Hematopoietic multipotent progenitor cell treated with erythropoietin and hydrocortisone succinate and interleukin-3 and kit ligand, for 4 days (in vitro differentiated cells): Measurements from ENCODE around the gene TFEB.

Experiments used
- DNase-seq: peaks from one replicate; pipeline ENCODE4 v3.0.0-alpha.2; 2015

TFEB gene

GRCh38 chr6:41721414-41721813, 14.0 kb downstream of the TFEB start:
- DNase-seq = no peak

- no peak for DNase-seq
These were observed 14.6 kb downstream of the TFEB start for GRCh38 chr6:41720783-41721182.

- DNase-seq = no peak
These were observed 15.2 kb downstream of the TFEB start for GRCh38 chr6:41720262-41720620.

GRCh38 chr6:41719436-41720261, 15.8 kb downstream of the TFEB start:
- DNase-seq = no peak

GRCh38 chr6:41718828-41719227, 16.6 kb downstream of the TFEB start:
- DNase-seq = no peak

- DNase-seq = no peak
These were observed 18.0 kb downstream of the TFEB start for GRCh38 chr6:41717392-41717736.

GRCh38 chr6:41716516-41717391, 18.7 kb downstream of the TFEB start:
- no peak for DNase-seq

GRCh38 chr6:41715795-41716515, 19.5 kb downstream of the TFEB start:
- no peak for DNase-seq

- DNase-seq = no peak
These were observed 20.7 kb downstream of the TFEB start for GRCh38 chr6:41714556-41715273.

- DNase-seq = no peak
These were observed 21.6 kb downstream of the TFEB start for GRCh38 chr6:41713650-41714291.

GRCh38 chr6:41713159-41713649, 22.2 kb downstream of the TFEB start:
- DNase-seq = no peak

- DNase-seq = no peak
These were observed 22.7 kb downstream of the TFEB start for GRCh38 chr6:41712651-41713103.

GRCh38 chr6:41711323-41712038, 23.9 kb downstream of the TFEB start:
- no peak for DNase-seq

GRCh38 chr6:41709375-41709774, 26.0 kb downstream of the TFEB start:
- no peak for DNase-seq

GRCh38 chr6:41708856-41709255, 26.6 kb downstream of the TFEB start:
- DNase-seq = no peak

GRCh38 chr6:41707565-41708200, 27.7 kb downstream of the TFEB start:
- peak; percentile 57 for DNase-seq

GRCh38 chr6:41706876-41707564, 28.4 kb downstream of the TFEB start:
- no peak for DNase-seq

GRCh38 chr6:41705996-41706835, 29.2 kb downstream of the TFEB start:
- DNase-seq = peak; percentile 67

- no peak for DNase-seq
These were observed 30.0 kb downstream of the TFEB start for GRCh38 chr6:41705311-41705995.
